HG02571 (cell line): ENCODE data around the gene FAM216B.

Experiments
- ATAC-seq: cut with Tn5 transposase; IDR thresholded peaks from one replicate; pipeline ENCODE4 v1.9.1; 2021; ENCODE audit warnings: mild to moderate bottlenecking, moderate library complexity; ENCODE audit not compliant: unreplicated experiment

FAM216B gene

DNA sequence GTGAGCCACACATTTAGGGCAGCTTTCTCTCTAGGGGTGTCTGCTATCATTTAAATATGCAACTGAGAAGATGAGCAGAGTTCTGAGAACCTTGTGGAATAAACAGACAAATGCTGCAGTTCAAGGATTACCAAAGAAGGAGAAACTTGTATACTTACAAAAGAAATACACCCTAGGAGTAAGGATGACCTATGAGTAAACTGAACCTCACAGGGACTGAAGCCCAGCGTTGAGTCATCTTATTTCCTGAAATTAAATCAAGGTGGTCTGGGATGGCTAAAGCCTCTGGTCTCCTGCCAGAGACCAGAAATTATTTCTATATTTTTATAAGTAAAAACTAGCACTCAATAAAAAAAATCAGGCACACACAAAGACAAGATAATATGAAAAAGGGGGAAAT, 40.1 kb downstream of the FAM216B start:
- no peak for ATAC-seq

DNA sequence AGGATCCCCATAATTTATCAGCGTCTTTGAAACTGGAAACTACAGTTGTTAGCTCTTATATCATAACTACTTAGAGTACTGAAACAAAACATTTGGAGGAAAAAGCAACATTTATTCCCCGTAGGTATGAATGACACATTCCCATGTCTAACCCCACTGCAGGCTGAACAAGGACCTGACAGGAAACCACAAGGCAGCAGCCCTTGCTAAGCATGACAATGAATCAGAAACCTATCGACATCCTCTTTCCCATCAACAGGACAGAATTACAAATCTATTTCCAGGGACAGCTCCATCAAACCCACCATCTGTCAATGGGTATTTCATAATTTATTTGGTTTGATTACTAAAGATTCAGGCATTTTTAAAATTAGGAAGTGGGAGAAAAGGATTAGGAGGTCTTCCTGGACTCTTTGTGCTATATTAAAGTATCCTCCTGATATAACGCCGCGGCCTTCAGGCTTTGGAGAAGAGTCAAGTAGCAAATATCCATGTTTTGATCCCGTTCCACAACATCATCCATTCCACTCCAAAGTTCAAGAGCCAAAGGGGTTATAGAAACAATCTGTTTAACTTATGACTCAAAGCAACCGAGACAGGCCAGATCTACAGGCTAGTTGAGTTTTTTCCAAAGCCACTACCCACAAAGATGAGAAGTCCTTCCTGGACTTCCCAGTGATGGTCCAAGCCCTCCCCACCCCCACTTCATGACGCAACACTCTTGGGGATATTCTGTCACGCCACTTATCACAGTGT, 51.1 kb downstream of the FAM216B start:
- no peak for ATAC-seq

DNA sequence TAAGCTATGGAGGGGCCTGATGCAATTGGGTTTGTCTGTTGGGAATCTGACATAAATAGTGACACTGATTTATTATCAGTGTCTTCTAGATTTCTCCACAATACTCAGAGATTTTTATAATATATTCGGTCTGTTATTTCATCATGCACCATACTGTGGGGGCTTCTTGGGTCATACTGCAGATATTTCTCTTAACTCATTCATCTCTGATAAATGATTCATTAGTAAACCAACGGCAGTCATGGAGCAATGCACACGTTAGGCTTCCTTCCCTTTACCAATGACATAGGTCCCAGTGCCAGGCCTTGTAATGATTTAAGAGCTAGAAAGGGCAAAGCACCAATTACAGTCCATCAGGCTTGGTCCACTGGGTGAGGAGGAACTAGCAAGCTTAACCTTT, 53.6 kb downstream of the FAM216B start:
- ATAC-seq = no peak

DNA sequence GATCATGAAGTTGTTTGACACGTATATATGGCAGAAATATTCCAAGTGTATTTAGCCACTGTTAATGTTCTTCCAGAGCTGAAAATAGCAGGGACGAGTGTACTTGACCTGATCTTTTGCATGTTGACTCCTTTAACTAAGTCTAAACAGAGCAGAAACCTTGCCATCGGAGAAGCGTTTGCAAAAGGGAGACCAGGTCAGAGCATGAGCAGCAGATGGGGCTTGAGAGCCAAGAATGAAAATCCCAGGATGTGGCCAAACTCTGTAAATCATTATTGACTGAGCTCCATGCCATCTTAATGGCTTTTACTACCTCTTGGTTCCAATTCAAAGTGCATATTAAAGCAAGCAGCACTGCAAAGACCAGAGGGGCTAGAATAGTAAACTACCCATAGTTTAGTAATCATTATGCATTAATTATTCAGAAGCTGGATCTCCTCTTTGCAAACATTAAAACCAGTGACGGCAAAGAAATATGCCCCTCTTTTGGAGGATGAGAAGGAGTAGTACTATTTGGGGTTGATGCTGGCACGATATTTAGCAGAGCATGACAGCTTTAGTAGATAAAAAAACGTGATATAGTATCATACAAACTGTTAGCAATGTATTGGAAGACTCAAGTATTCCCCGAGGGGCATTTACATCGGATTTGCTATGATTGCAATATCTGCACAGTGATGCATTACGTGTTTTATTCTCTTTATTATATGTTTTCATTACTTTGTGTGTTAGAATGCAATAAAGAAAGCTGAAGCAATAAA, 55.7 kb downstream of the FAM216B start:
- ATAC-seq = no peak
